PC-3 (cell line): ENCODE data around the gene ZNF841.

Experiments used
- EZH2phosphoT487 ChIP-seq: fragments of 300-600 bp; sonication (generic); IDR thresholded peaks from 2 replicates; pipeline ENCODE4 v1.6.1; 2018; ENCODE audit warnings: mild to moderate bottlenecking, antibody characterized with exemption, low read length, borderline replicate concordance
- TF ChIP-seq, protein P1 (sequence below): fragments of 300-600 bp; sonication (generic); conservative IDR thresholded peaks from 2 replicates; pipeline ENCODE4 v1.5.1; 2017; ENCODE audit warnings: antibody characterized with exemption, low read depth, mild to moderate bottlenecking, low read length

DNA sequence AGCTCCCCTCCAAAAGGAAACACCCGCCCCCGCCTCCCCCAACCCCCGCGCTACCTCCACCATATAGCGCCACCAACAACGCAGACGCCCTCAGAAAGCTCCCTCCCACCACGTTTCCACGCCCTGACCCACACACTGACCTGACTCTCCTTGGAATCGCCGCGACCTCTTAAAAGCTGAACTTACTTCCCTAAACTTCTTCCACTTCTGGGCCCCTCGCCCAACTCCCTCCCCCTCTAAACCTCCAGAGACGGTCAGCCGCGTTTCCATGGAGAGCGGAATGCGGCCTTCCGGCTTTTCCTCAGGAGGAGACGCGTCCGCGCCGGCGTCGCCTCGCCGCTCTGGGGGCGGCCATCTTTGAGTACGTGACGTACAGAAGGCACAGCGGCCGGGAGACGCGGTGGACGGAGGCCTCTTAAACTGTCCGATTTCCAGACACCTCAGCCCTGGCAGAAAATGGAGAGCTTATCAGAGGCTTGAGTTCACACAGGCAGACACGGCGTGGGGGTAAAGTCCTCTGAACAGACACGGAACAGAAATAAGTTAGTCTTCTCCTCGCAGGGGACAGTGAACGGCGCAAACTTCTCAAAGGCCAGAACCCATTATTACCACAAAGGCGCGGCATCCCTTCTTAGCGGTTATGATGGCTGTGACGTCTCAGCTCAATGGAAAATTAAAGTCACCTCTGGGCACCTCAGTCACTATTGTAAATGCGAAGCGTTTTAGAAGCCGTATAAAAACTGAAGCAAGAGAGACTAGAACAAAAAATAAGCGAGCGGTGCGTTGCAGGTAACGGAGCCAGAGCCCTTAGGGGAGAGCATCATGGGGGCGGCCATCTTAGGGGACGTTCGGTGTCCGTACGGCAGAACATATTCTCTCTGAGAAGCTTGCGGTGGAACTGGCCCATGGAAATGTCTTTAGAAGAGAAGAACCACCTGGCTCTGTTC lies 46.7 kb downstream of the ZNF841 start, which contains the start of gene ZNF432:
- TF ChIP-seq EZH2phosphoT487 = no peak
- TF ChIP-seq, protein P1, sequence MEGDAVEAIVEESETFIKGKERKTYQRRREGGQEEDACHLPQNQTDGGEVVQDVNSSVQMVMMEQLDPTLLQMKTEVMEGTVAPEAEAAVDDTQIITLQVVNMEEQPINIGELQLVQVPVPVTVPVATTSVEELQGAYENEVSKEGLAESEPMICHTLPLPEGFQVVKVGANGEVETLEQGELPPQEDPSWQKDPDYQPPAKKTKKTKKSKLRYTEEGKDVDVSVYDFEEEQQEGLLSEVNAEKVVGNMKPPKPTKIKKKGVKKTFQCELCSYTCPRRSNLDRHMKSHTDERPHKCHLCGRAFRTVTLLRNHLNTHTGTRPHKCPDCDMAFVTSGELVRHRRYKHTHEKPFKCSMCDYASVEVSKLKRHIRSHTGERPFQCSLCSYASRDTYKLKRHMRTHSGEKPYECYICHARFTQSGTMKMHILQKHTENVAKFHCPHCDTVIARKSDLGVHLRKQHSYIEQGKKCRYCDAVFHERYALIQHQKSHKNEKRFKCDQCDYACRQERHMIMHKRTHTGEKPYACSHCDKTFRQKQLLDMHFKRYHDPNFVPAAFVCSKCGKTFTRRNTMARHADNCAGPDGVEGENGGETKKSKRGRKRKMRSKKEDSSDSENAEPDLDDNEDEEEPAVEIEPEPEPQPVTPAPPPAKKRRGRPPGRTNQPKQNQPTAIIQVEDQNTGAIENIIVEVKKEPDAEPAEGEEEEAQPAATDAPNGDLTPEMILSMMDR = no peak
